ENCODE results near the gene WASF2.
"Not testable (repeated sequence)": the region's sequence is repeated elsewhere in the genome, so short reads cannot be mapped to it uniquely, and the experiment has no call there.

WASF2 gene

GRCh38 chr1:27469334-27469733 lies 20.6 kb downstream of the WASF2 start:
- Histone ChIP-seq H3K9me3 (no peaks in the 10 kb centered on the region), H3K4me1 (no peaks in the 10 kb centered on the region), H3K4me3 (no peak overlapping the region), H3K36me3 (replicated peaks) (peaks cover 11% of the 10 kb centered on the region), H3K27me3 (ENCODE audit: low read depth) (no peaks in the 10 kb centered on the region)
- in situ Hi-C loops (cut with MboI; ENCODE audit: low sequenced_read_pairs): no loop called here
- no peak for DNase-seq (ENCODE audit: low spot score in 2 of 2)

GRCh38 chr1:27468378-27468777 lies 21.6 kb downstream of the WASF2 start:
- H3K4me1 ChIP-seq; H3K27me3 ChIP-seq (ENCODE audit: low read depth); DNase-seq (ENCODE audit: low spot score in 2 of 2); H3K4me3 ChIP-seq; in situ Hi-C loops (cut with MboI; ENCODE audit: low sequenced_read_pairs); H3K9me3 ChIP-seq: not testable (repeated sequence)
- H3K36me3 ChIP-seq (replicated peaks): peaks cover 11% of the 10 kb centered on the region

- no peak for DNase-seq (ENCODE audit: low spot score in 2 of 2)
- Histone ChIP-seq H3K36me3 (replicated peaks) (peaks cover 11% of the 10 kb centered on the region), H3K27me3 (ENCODE audit: low read depth) (no peaks in the 10 kb centered on the region), H3K4me1 (no peaks in the 10 kb centered on the region), H3K9me3 (no peaks in the 10 kb centered on the region), H3K4me3 (no peak overlapping the region)
- in situ Hi-C loops (cut with MboI; ENCODE audit: low sequenced_read_pairs): no loop called here
Observed at GRCh38 chr1:27464926-27465647, 24.9 kb downstream of the WASF2 start.

- H3K36me3 ChIP-seq (replicated peaks): peaks cover 11% of the 10 kb centered on the region
- in situ Hi-C loops (cut with MboI; ENCODE audit: low sequenced_read_pairs); DNase-seq (ENCODE audit: low spot score in 2 of 2); H3K4me3 ChIP-seq; H3K9me3 ChIP-seq; H3K27me3 ChIP-seq (ENCODE audit: low read depth); H3K4me1 ChIP-seq: not testable (repeated sequence)
Observed at GRCh38 chr1:27463916-27464315, 26.1 kb downstream of the WASF2 start.

- DNase-seq (ENCODE audit: low spot score in 2 of 2); H3K36me3 ChIP-seq (replicated peaks); H3K9me3 ChIP-seq; in situ Hi-C loops (cut with MboI; ENCODE audit: low sequenced_read_pairs); H3K4me3 ChIP-seq; H3K4me1 ChIP-seq; H3K27me3 ChIP-seq (ENCODE audit: low read depth): not testable (repeated sequence)
Observed at GRCh38 chr1:27458521-27458920, 31.4 kb downstream of the WASF2 start.

- in situ Hi-C loops (cut with MboI; ENCODE audit: low sequenced_read_pairs): no loop called here
- Histone ChIP-seq H3K4me3 (no peak overlapping the region), H3K4me1 (no peaks in the 10 kb centered on the region), H3K9me3 (no peaks in the 10 kb centered on the region), H3K27me3 (ENCODE audit: low read depth) (no peaks in the 10 kb centered on the region), H3K36me3 (replicated peaks) (no peaks in the 10 kb centered on the region)
- DNase-seq (ENCODE audit: low spot score in 2 of 2): no peak
Observed at GRCh38 chr1:27455139-27455811, 34.7 kb downstream of the WASF2 start.

GRCh38 chr1:27454610-27455009 lies 35.4 kb downstream of the WASF2 start:
- Histone ChIP-seq H3K9me3 (no peaks in the 10 kb centered on the region), H3K36me3 (replicated peaks) (no peaks in the 10 kb centered on the region), H3K4me3 (no peak overlapping the region), H3K27me3 (ENCODE audit: low read depth) (no peaks in the 10 kb centered on the region), H3K4me1 (no peaks in the 10 kb centered on the region)
- DNase-seq (ENCODE audit: low spot score in 2 of 2): no peak
- in situ Hi-C loops (cut with MboI; ENCODE audit: low sequenced_read_pairs): no loop called here

- Histone ChIP-seq H3K27me3 (ENCODE audit: low read depth) (no peaks in the 10 kb centered on the region), H3K4me3 (no peak overlapping the region), H3K4me1 (no peaks in the 10 kb centered on the region), H3K36me3 (replicated peaks) (no peaks in the 10 kb centered on the region; the same call in 1 of the 2 replicates), H3K9me3 (no peaks in the 10 kb centered on the region)
- no peak for DNase-seq (ENCODE audit: low spot score in 2 of 2)
- in situ Hi-C loops (cut with MboI; ENCODE audit: low sequenced_read_pairs): no loop called here
Observed at GRCh38 chr1:27451343-27451742, 38.6 kb downstream of the WASF2 start.

- H3K27me3 ChIP-seq (ENCODE audit: low read depth): no peaks in the 10 kb centered on the region
- in situ Hi-C loops (cut with MboI; ENCODE audit: low sequenced_read_pairs): no loop called here
- DNase-seq (ENCODE audit: low spot score in 2 of 2): no peak
- H3K9me3 ChIP-seq: no peaks in the 10 kb centered on the region
- no peak overlapping the region for H3K4me3 ChIP-seq
- no peaks in the 10 kb centered on the region for H3K4me1 ChIP-seq
- peaks cover 6% of the 10 kb centered on the region for H3K36me3 ChIP-seq (replicated peaks)
Observed at GRCh38 chr1:27448982-27449381, 41.0 kb downstream of the WASF2 start.

- Histone ChIP-seq H3K36me3 (replicated peaks) (peaks cover 8% of the 10 kb centered on the region), H3K4me3 (no peak overlapping the region), H3K4me1 (no peaks in the 10 kb centered on the region), H3K9me3 (no peaks in the 10 kb centered on the region), H3K27me3 (ENCODE audit: low read depth) (no peaks in the 10 kb centered on the region)
- in situ Hi-C loops (cut with MboI; ENCODE audit: low sequenced_read_pairs): no loop called here
- DNase-seq (ENCODE audit: low spot score in 2 of 2): no peak
Observed at GRCh38 chr1:27447883-27448282, 42.1 kb downstream of the WASF2 start.

GRCh38 chr1:27447399-27447798 lies 42.6 kb downstream of the WASF2 start:
- no peaks in the 10 kb centered on the region for H3K4me1 ChIP-seq
- DNase-seq (ENCODE audit: low spot score in 2 of 2): no peak
- in situ Hi-C loops (cut with MboI; ENCODE audit: low sequenced_read_pairs): no loop called here
- H3K27me3 ChIP-seq (ENCODE audit: low read depth): no peaks in the 10 kb centered on the region
- H3K4me3 ChIP-seq: no peak overlapping the region
- H3K9me3 ChIP-seq: no peaks in the 10 kb centered on the region
- H3K36me3 ChIP-seq (replicated peaks): peaks cover 8% of the 10 kb centered on the region

GRCh38 chr1:27446496-27447020 lies 43.4 kb downstream of the WASF2 start:
- no peaks in the 10 kb centered on the region for H3K27me3 ChIP-seq (ENCODE audit: low read depth)
- H3K4me3 ChIP-seq: no peak overlapping the region
- peaks cover 8% of the 10 kb centered on the region for H3K36me3 ChIP-seq (replicated peaks)
- H3K4me1 ChIP-seq: no peaks in the 10 kb centered on the region
- H3K9me3 ChIP-seq: no peaks in the 10 kb centered on the region
- no peak for DNase-seq (ENCODE audit: low spot score in 2 of 2)
- in situ Hi-C loops (cut with MboI; ENCODE audit: low sequenced_read_pairs): no loop called here

- in situ Hi-C loops (cut with MboI; ENCODE audit: low sequenced_read_pairs): no loop called here
- Histone ChIP-seq H3K36me3 (replicated peaks) (peaks cover 8% of the 10 kb centered on the region), H3K9me3 (no peaks in the 10 kb centered on the region), H3K4me3 (no peak overlapping the region), H3K4me1 (no peaks in the 10 kb centered on the region), H3K27me3 (ENCODE audit: low read depth) (no peaks in the 10 kb centered on the region)
- DNase-seq (ENCODE audit: low spot score in 2 of 2): no peak
Observed at GRCh38 chr1:27445177-27445936, 44.6 kb downstream of the WASF2 start.

- H3K9me3 ChIP-seq: no peaks in the 10 kb centered on the region
- no peaks in the 10 kb centered on the region for H3K27me3 ChIP-seq (ENCODE audit: low read depth)
- peaks cover 8% of the 10 kb centered on the region for H3K36me3 ChIP-seq (replicated peaks)
- no peak for DNase-seq (ENCODE audit: low spot score in 2 of 2)
- H3K4me3 ChIP-seq: no peak overlapping the region
- no peaks in the 10 kb centered on the region for H3K4me1 ChIP-seq
- in situ Hi-C loops (cut with MboI; ENCODE audit: low sequenced_read_pairs): no loop called here
Observed at GRCh38 chr1:27444632-27445031, 45.3 kb downstream of the WASF2 start.

Measured in HAP-1 (cell line).